WI38 (cell line): ENCODE results near the gene BRINP3.
"Not testable (repeated sequence)": the region's sequence is repeated elsewhere in the genome, so short reads cannot be mapped to it uniquely, and the experiment has no call there.

ENCODE experiments used
- H3K4me3 ChIP-seq: 2 replicates; pipeline ENCODE4 v1.5.1; 2011; ENCODE audit warnings: low read depth, mild to moderate bottlenecking, control low read depth, low read length
- TF ChIP-seq, protein P1 (sequence below): IDR thresholded peaks from 2 replicates; pipeline ENCODE4 v1.5.1; 2012; ENCODE audit warnings: low read depth, mild to moderate bottlenecking, control low read depth, low read length

Gene BRINP3

DNA sequence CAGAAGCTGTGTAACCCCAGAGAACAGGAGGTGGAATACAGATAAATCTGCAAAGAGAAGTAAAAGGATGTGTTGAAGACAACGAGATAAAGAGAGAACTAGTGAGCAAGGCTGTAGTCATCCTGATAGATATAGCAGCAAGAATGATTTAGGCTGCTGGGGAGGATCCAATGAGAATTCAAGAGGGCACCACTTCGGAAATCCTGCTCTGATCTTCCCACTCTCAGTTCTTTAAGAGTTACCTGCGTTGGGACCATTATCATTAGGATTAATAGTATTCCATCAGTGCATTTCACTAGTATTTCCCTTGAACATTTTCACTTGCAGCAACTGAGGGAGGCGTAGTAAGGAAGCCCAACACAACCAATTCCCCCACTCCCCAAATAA, at the start of gene BRINP3:
Gene BRINP3 (minus strand): TSS at position 103 of the 387 bp plus-strand sequence.
- H3K4me3 ChIP-seq: no peak within 1 kb of the TSS
- TF ChIP-seq, protein P1, sequence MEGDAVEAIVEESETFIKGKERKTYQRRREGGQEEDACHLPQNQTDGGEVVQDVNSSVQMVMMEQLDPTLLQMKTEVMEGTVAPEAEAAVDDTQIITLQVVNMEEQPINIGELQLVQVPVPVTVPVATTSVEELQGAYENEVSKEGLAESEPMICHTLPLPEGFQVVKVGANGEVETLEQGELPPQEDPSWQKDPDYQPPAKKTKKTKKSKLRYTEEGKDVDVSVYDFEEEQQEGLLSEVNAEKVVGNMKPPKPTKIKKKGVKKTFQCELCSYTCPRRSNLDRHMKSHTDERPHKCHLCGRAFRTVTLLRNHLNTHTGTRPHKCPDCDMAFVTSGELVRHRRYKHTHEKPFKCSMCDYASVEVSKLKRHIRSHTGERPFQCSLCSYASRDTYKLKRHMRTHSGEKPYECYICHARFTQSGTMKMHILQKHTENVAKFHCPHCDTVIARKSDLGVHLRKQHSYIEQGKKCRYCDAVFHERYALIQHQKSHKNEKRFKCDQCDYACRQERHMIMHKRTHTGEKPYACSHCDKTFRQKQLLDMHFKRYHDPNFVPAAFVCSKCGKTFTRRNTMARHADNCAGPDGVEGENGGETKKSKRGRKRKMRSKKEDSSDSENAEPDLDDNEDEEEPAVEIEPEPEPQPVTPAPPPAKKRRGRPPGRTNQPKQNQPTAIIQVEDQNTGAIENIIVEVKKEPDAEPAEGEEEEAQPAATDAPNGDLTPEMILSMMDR: no peak

DNA sequence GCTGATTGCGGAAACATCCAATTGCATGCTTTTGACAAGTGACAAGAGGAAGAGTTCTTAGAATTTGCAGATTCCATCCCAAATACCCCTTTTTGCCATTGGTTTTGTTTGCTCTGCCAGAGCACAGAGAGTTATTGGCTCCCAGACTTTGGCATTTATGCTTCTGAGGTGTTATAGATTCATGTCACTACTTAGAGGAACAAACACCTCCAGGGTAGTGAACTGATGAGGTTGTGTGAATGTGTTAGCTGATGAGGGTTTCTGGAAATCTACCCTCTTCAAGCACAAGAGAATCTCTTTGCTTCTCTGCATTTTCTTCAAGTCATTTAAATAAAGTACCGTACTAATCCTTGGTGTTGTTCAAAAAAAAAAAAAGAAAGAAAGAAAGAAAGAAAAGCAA, 33.9 kb upstream of the BRINP3 start:
- no peak overlapping the region for H3K4me3 ChIP-seq
- TF ChIP-seq, protein P1: no peak

DNA sequence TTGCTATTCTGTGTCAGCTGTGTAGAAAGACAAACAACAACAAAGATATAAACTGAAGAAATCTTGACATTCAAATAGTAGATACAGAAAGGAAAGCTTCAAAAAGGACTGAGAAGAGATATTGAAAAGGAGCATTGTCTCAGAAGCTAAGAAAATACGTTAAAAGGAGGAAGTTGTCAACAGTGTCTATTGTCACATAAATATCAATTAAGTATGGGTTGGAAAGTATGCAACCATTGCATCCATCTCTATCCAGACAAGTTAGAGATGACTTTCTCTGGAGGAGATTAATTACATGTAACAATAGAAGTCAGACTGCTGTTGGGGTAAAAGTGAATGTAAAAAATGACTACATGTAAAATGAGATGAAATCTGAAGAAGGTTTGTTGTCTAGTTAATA, 29.7 kb upstream of the BRINP3 start:
- H3K4me3 ChIP-seq: no peak overlapping the region
- TF ChIP-seq, protein P1: no peak

DNA sequence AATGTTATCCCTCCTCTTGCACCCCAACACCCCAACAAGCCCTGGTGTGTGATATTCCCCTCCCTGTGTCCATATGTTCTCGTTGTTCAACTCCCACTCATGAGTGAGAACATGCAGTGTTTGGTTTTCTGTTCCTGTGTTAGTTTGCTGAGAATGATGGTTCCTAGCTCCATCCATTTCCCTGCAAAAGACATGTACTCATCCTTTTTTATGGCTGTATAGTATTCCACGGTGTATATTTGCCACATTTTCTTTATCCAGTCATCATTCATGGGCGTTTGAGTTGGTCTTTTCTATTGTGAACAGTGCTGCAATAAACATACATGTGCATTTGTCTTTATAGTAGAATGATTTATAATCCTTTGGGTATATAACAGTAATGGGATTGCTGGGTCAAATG, 26.9 kb upstream of the BRINP3 start:
- not testable (repeated sequence) for H3K4me3 ChIP-seq

DNA sequence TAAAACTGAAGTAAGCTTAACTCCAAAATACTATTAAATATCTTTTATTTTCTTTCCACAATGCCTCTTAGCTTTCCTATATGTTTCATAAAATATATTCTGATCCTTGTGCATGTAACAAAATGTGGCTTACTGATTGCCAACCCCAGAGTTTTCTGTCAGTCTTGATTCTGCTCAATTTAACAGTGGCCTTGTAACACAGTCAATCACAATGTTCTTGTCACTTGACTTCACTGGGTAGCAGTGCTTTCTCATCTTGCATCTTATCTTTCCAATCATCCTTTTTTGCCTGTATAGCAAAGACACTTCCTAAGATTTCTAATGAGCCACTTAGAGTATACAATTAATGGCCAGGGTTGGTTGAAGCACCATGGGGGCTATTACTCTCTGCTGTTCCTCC, 19.9 kb upstream of the BRINP3 start:
- H3K4me3 ChIP-seq: no peak overlapping the region
- TF ChIP-seq, protein P1: no peak

DNA sequence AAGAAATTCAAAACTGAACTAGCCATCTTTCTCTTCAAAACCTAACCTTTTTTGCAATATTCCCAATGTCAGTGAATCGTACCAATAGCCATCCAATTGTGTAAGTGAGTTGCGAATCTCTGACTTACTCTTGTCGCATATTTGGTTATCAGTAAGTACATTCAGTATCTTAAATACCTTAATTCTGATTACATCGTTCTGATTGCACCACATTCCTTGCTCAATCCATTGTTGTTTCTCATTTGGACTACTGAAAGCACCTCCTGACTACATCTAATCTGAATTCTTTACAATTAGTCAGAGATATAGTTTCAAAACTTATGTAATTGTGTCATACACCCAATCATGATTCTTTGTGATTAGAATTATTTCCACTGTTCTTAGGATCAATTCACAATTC, 16.8 kb upstream of the BRINP3 start:
- TF ChIP-seq, protein P1: no peak
- no peak overlapping the region for H3K4me3 ChIP-seq

DNA sequence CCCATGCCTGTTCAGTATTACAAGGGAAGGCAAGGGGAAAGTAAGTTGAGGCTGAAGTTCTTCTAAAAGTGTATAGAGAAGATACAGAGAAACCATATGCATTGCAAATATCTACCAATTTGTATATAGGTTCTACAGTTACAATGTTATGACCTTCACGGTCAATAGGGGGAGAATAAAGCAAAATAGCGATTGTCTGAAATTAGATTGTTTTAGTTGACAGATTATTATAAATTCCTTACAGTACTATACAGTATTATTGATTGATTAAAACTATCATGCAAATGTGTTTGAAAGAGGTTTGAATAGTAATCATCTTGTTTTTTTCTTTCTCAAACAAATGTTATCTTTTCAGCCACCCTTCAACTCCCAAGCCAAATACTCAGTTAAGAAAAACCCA, 13.7 kb upstream of the BRINP3 start:
- H3K4me3 ChIP-seq: no peak overlapping the region
- TF ChIP-seq, protein P1: no peak

DNA sequence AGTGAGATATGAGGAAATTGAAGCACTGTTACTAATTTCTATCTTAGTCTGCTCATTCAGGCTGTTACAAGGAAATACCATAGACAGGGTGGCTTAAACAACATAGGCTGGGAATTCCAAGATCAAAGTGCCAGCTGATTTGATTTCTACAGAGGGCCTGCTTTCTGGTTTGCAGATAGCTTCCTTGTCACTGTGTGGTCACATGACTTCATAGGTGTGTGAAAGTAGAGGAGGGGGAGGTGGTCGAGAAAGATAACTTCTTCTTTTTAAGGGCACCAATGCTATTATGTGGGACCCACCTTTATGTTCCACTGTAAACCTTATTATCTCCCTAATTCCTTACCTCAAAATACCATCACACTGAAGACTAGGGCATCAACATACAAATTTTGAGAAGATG, 6.4 kb upstream of the BRINP3 start:
- no peak overlapping the region for H3K4me3 ChIP-seq
- TF ChIP-seq, protein P1: no peak
